ENCODE measurements around the gene ABCF2. TPM values are rescaled to one million over a fixed set of nuclear protein-coding genes. Genes with fewer than 3 reads are reported as not detected.

Gene ABCF2
- polyA plus RNA-seq, 1 donor from 2014 or later: 34.2 TPM

DNA sequence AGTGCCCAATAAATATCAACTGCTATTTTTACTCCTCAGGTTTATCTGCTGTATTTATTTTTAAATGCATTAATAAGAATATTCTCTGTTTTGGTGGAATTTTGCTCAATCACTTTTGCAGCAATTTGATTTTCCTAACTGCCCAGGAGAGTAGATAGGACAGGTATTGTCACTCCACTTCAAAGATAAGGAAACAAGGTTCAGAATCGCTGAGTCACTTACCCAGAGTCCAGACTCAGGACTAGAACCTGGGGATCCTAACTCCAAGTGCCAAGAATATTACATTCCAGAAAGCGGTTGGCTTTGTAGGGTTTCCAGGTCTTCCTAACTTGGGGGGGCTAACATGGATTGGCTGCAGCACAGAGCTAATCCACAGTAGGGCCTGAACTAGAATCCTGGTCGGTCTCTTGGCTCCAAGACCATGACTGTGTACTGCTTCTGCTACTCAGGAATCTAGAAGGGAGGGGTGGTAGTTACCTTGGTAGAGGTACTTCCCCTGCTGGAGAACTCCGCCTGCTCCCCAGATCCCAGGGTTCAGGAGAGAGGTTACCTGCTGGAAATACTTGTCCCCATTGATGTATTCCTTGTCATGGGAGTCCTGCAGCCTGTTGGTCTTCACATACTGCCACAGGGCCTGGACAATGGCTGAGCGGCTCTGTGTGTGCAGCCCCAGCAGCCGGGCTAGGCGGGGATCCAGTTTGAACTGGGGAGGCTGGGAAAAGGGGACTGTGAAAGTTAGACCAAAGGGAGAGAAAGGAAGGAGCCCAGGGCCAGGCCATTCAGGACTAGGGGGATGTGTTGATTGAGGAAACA is 14.1 kb upstream of the ABCF2 start:
- Mint-ChIP-seq H3K9me3 (no peaks in the 10 kb centered on the region), H3K36me3 (no peaks in the 10 kb centered on the region), H3K27me3 (peaks cover 19% of the 10 kb centered on the region), H3K27ac (peak overlapping the region in 1 of 3 donors; percentile 48), H3K4me1 (peaks cover 9 to 17% (median 15%) of the 10 kb centered on the region in 3 donors), H3K4me3 (peak overlapping the region in 2 of 4 donors; percentile 54 to 68)

- Mint-ChIP-seq H3K4me1 (peaks cover 9 to 17% (median 15%) of the 10 kb centered on the region in 3 donors), H3K4me3 (no peak overlapping the region)
Observed at GRCh38 chr7:151240536-151240935, 13.5 kb upstream of the ABCF2 start.

DNA sequence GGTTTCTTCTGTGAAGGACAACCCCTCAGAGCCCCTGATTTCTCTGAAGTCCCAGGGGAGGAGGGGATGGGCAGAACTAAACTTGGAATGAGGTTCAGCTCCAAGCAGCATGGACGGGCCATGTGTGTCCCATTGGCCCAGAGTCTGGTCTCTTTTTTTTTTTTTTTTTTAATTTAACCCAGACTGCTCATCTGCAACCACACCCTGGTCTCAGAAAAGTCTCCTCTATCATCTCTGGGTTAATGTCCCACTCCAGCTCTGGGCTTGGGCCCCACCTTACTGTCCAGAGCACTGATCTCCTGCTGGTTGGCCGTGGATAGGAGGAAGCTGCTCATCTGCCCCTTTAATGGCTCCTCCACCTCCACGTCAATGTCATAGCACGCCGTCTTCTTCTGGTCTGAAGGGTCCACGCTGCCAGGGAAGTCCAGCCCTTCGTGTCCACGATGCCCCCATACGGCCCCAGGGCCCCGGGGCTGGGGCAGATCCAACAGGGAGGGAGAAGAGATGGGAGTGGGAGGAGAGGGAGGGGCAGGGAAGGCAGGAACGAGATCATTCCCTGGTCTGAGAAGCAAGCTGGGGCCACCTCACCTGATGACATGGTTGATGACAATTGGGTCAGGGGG is 12.9 kb upstream of the ABCF2 start:
- no peak overlapping the region for H3K4me3 Mint-ChIP-seq
- H3K27me3 Mint-ChIP-seq: peaks cover 14% of the 10 kb centered on the region
- no peaks in the 10 kb centered on the region for H3K36me3 Mint-ChIP-seq
- H3K27ac Mint-ChIP-seq: no peak overlapping the region
- no peaks in the 10 kb centered on the region for H3K9me3 Mint-ChIP-seq
- H3K4me1 Mint-ChIP-seq: peaks cover 9 to 17% (median 15%) of the 10 kb centered on the region in 3 donors

More at GRCh38 chr7:151240536-151240935, 13.5 kb upstream of the ABCF2 start:
- peaks cover 15% of the 10 kb centered on the region for H3K27me3 Mint-ChIP-seq
- no peaks in the 10 kb centered on the region for H3K9me3 Mint-ChIP-seq
- no peak overlapping the region for H3K27ac Mint-ChIP-seq
- H3K36me3 Mint-ChIP-seq: no peaks in the 10 kb centered on the region

- H3K27ac Mint-ChIP-seq: no peak overlapping the region
- no peaks in the 10 kb centered on the region for H3K9me3 Mint-ChIP-seq
- peaks cover 9% of the 10 kb centered on the region for H3K27me3 Mint-ChIP-seq
- peaks cover 9 to 12% (median 12%) of the 10 kb centered on the region in 3 donors for H3K4me1 Mint-ChIP-seq
- H3K36me3 Mint-ChIP-seq: no peaks in the 10 kb centered on the region
- peak overlapping the region in 1 of 4 donors; percentile 45 for H3K4me3 Mint-ChIP-seq
Observed at GRCh38 chr7:151238924-151239836, 12.2 kb upstream of the ABCF2 start.

DNA sequence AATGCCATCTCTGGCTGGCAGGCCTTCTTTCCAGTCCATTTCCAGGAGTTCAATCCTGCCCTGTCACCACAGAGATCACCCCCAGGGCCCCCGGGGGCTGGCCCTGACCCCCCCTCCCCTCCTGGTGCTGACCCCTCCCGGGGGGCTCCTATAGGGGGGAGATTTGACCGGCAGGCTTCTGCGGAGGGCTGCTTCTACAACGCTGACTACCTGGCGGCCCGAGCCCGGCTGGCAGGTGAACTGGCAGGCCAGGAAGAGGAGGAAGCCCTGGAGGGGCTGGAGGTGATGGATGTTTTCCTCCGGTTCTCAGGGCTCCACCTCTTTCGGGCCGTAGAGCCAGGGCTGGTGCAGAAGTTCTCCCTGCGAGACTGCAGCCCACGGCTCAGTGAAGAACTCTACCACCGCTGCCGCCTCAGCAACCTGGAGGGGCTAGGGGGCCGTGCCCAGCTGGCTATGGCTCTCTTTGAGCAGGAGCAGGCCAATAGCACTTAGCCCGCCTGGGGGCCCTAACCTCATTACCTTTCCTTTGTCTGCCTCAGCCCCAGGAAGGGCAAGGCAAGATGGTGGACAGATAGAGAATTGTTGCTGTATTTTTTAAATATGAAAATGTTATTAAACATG is 11.3 kb upstream of the ABCF2 start:
- Mint-ChIP-seq H3K36me3 (no peaks in the 10 kb centered on the region), H3K4me1 (peaks cover 9 to 15% (median 10%) of the 10 kb centered on the region in 3 donors), H3K27ac (no peak overlapping the region), H3K9me3 (no peaks in the 10 kb centered on the region), H3K27me3 (peaks cover 3% of the 10 kb centered on the region), H3K4me3 (no peak overlapping the region)

DNA sequence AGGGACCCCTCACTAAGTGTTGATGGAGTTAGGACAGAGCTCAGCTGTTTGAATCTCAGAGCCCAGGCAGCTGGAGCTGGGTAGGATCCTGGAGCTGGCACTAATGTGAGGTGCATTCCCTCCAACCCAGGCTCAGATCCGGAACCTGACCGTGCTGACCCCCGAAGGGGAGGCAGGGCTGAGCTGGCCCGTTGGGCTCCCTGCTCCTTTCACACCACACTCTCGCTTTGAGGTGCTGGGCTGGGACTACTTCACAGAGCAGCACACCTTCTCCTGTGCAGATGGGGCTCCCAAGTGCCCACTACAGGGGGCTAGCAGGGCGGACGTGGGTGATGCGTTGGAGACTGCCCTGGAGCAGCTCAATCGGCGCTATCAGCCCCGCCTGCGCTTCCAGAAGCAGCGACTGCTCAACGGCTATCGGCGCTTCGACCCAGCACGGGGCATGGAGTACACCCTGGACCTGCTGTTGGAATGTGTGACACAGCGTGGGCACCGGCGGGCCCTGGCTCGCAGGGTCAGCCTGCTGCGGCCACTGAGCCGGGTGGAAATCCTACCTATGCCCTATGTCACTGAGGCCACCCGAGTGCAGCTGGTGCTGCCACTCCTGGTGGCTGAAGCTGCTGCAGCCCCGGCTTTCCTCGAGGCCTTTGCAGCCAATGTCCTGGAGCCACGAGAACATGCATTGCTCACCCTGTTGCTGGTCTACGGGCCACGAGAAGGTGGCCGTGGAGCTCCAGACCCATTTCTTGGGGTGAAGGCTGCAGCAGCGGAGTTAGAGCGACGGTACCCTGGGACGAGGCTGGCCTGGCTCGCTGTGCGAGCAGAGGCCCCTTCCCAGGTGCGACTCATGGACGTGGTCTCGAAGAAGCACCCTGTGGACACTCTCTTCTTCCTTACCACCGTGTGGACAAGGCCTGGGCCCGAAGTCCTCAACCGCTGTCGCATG is 10.5 kb upstream of the ABCF2 start:
- H3K27ac Mint-ChIP-seq: no peak overlapping the region

GRCh38 chr7:151236406-151236805 is 9.4 kb upstream of the ABCF2 start:
- Mint-ChIP-seq H3K4me3 (peak overlapping the region in 1 of 4 donors; percentile 99), H3K4me1 (peaks cover 17 to 23% (median 17%) of the 10 kb centered on the region in 3 donors), H3K27me3 (peaks cover under 1% of the 10 kb centered on the region), H3K27ac (no peak overlapping the region), H3K9me3 (no peaks in the 10 kb centered on the region), H3K36me3 (no peaks in the 10 kb centered on the region)

More for the DNA sequence above, 10.5 kb upstream of the ABCF2 start:
- peak overlapping the region in 1 of 4 donors; percentile 39 for H3K4me3 Mint-ChIP-seq
- peaks cover 2% of the 10 kb centered on the region for H3K27me3 Mint-ChIP-seq
- H3K36me3 Mint-ChIP-seq: no peaks in the 10 kb centered on the region
- H3K4me1 Mint-ChIP-seq: peaks cover 9 to 15% (median 10%) of the 10 kb centered on the region in 3 donors
- no peaks in the 10 kb centered on the region for H3K9me3 Mint-ChIP-seq

GRCh38 chr7:151235091-151235787 is 8.2 kb upstream of the ABCF2 start:
- no peaks in the 10 kb centered on the region for H3K9me3 Mint-ChIP-seq
- peaks cover 17 to 27% (median 17%) of the 10 kb centered on the region in 3 donors for H3K4me1 Mint-ChIP-seq
- H3K4me3 Mint-ChIP-seq: peak overlapping the region in 1 of 4 donors; percentile 99
- no peaks in the 10 kb centered on the region for H3K27me3 Mint-ChIP-seq
- no peaks in the 10 kb centered on the region for H3K36me3 Mint-ChIP-seq
- H3K27ac Mint-ChIP-seq: peak overlapping the region in 1 of 3 donors; percentile 43

DNA sequence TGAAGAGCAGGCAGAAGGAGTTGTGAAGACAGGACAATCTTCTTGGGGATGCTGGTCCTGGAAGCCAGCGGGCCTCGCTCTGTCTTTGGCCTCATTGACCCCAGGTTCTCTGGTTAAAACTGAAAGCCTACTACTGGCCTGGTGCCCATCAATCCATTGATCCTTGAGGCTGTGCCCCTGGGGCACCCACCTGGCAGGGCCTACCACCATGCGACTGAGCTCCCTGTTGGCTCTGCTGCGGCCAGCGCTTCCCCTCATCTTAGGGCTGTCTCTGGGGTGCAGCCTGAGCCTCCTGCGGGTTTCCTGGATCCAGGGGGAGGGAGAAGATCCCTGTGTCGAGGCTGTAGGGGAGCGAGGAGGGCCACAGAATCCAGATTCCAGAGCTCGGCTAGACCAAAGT is 6.8 kb upstream of the ABCF2 start:
- Mint-ChIP-seq H3K36me3 (no peaks in the 10 kb centered on the region), H3K9me3 (no peaks in the 10 kb centered on the region), H3K27ac (peak overlapping the region; percentile 11 to 97 (median 90)), H3K4me1 (peaks cover 15 to 27% (median 17%) of the 10 kb centered on the region in 3 donors), H3K27me3 (no peaks in the 10 kb centered on the region), H3K4me3 (peak overlapping the region; percentile 96 to 100 (median 98))

DNA sequence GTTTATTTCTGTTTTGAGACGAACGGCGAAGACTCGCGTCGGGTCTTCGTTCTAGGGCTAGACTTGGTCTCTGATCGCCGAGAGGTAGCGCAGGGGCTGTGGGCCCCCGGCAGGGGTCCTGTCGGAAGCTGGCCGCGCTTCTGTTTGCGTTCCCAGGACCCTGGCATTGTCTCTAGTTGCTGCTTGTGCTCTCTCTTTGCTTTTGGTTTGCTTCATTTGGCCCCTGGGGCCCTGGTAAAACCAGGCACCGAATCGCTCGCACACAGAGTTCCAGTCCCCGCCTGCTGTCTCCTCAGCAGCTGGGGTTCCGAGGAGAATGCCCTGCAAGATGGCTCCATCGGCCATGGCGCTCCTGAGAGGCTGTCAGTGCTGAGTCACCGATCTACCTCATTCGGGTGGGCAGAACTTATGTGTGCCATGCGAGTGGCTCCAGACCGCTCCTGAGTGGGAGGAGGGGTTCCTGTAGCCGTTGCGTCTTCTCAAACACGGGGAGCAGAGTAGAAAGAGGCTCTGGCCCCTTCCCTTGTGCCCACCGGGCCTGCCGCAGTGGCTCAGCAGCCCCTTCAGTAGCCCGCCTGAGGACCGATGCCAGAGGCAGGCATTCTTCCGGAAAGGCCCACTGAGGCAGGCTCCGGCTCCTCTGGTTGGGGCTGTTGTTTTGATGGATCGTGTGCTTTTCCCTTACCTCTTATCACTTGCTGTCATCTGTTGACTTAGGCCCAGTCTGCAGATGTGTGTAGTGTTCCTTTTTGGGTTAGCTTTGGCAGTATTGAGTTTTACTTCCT is 6.1 kb upstream of the ABCF2 start:
- Mint-ChIP-seq H3K27me3 (no peaks in the 10 kb centered on the region), H3K27ac (peak overlapping the region; percentile 63 to 97 (median 90)), H3K4me3 (peak overlapping the region; percentile 96 to 100 (median 98)), H3K36me3 (no peaks in the 10 kb centered on the region), H3K9me3 (no peaks in the 10 kb centered on the region), H3K4me1 (peaks cover 15 to 27% (median 17%) of the 10 kb centered on the region in 3 donors)

DNA sequence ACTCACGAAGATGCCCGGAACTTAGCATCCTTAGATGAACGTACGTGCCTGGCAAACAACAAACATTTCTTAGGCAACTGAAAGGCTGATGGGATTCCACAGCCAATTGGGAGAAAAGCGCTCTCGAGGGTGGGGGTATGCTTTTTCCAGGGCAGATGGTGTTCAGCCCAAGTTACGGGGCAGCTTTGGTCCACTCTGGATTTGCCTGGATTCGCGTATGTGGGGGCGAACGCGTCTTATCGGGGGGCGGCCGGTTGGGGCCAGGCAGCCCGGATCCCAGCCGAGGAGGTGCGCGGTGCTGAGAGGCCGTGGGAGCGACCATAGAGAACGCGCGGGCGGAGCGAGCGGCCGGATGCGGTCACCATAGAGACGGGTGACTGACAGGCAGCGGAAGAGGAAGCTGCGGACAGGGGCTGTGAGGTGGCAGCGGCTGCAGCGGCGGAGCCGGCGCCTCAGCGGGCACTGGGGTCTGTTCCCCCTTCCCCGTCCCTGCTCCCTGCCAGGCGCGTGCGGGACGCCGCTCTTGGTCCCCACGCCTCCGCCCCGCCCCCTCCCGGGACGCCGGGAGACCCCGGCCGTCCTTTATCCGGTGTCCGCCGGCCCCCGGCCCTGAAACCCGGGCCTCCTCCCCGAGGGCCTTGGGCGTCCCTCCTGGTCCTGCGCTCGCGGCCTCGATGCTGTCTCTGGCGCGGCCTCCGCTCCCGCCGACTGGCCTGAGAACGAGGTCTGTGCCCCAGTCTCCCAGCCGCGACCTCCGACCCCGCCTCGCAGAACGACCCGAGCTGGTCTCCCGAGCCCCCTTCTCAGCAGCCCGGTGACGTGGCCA is 5.3 kb upstream of the ABCF2 start, which contains the start of gene CHPF2:
CHPF2 (plus strand) TSS at position 393 of the 826 bp plus-strand sequence. CDS start 1,529 bp downstream, outside the sequence.
- Mint-ChIP-seq H3K27me3 (no peaks in the 10 kb centered on the region), H3K36me3 (peaks cover under 1% of the 10 kb centered on the region), H3K27ac (peak within 1 kb of the TSS; percentile 95 to 98 (median 97)), H3K4me3 (peak within 1 kb of the TSS; percentile 96 to 100 (median 98)), H3K4me1 (peaks cover 19 to 28% (median 21%) of the 10 kb centered on the region in 3 donors), H3K9me3 (no peaks in the 10 kb centered on the region)
